Prostate gland (tissue), 2 donors: ENCODE data around the gene LHX4. TPM values are rescaled to one million over a fixed set of nuclear protein-coding genes. Genes with fewer than 3 reads are reported as not detected.

Experiments used
- DNase-seq: peaks from one replicate; pipeline ENCODE4 v3.0.0-alpha.2; 2019; ENCODE audit warnings: low spot score
- H3K27ac ChIP-seq, 2 donors: fragments of 200-600 bp; sonication (generic); 2 replicates each; pipeline ENCODE4 v1.5.1; 2017 to 2019
- H3K27me3 ChIP-seq: fragments of 200-600 bp; sonication (generic); replicated peaks from 2 replicates; pipeline ENCODE4 v1.5.1; 2019; ENCODE audit not compliant: insufficient read depth
- H3K36me3 ChIP-seq, 2 donors: fragments of 200-600 bp; sonication (generic); 1 replicate in 1 of 2; 2 replicates in 1 of 2; pipeline versions ENCODE4 v1.5.1 to v1.8.1; 2017 to 2019
- H3K4me1 ChIP-seq: fragments of 200-600 bp; sonication (generic); replicated peaks from 2 replicates; pipeline ENCODE4 v1.5.1; 2019
- H3K4me3 ChIP-seq, 2 donors: fragments of 200-600 bp; sonication (generic); 2 replicates each; pipeline ENCODE4 v1.5.1; 2017 to 2019
- H3K9me3 ChIP-seq: fragments of 200-600 bp; sonication (generic); 2 replicates; pipeline ENCODE4 v1.5.1; 2017
- POLR2A ChIP-seq: fragments of 450-650 bp; IDR thresholded peaks from one replicate; pipeline ENCODE4 v1.6.1; 2016; ENCODE audit warnings: antibody characterized with exemption, mild to moderate bottlenecking
- POLR2AphosphoS5 ChIP-seq: sonication (generic); formaldehyde crosslinking; IDR thresholded peaks from one replicate; pipeline ENCODE4 v1.6.1; 2017; ENCODE audit warnings: antibody characterized with exemption
- WGBS: methylation state at CpG from one replicate; pipeline ENCODE4 v1.1.5; 2018; 5-methylcytosine and 5-hydroxymethylcytosine counted together
- intact Hi-C: fragments of 100-400 bp; cut with DNase I; formaldehyde crosslinking; loops from one replicate; pipeline ENCODE4 v1.14.2; 2022
- total RNA-seq, 2 donors: library from RNA; depleted of rRNA; stranded (reverse); fragments of >200 nt; gene quantifications; one replicate each; pipeline ENCODE4 v1.1.0, GENCODE V29; 2016
- TF ChIP-seq, protein P1 (sequence below), 4 experiments: fragments of 200-600 bp in 2 of 4; fragments of 450-650 bp in 2 of 4; sonication (generic) in 2 of 4; IDR thresholded peaks; 1 replicate in 3 of 4; 2 replicates in 1 of 4; pipeline ENCODE4 v1.5.1; 2016 to 2019; ENCODE audit warnings: antibody characterized with exemption in 4 of 4, mild to moderate bottlenecking in 2 of 4, moderate library complexity in 2 of 4

LHX4 gene
- total RNA-seq, 2 donors from 2014 or later = not detected

DNA sequence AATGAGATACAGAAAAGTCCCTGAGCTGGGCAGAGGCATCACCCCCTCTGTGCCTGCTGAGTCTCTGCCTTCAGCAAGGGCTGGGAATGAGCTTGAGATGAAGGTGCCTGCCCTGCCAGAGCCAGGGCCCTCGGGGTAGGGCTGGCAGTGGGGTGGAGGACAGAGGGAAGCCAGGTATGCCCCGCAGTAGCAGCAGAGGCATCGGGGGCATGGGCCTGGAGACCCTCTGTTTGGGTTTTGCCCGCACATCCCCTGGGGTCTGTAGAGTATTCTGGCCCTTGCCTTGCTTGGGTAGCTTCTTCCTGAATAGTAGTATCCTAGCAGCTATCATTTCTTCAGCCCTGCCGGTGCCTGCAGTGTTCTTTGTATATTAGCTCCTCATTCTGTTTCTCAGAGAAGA, 42.4 kb upstream of the LHX4 start:
- Histone ChIP-seq H3K27ac (no peak overlapping the region), H3K36me3 (peaks cover 0 to 6% of the 10 kb centered on the region in 2 donors), H3K4me1 (no peaks in the 10 kb centered on the region), H3K9me3 (no peaks in the 10 kb centered on the region), H3K27me3 (no peaks in the 10 kb centered on the region), H3K4me3 (no peak overlapping the region)
- TF ChIP-seq POLR2A = no peak
- no peak for TF ChIP-seq POLR2AphosphoS5
- TF ChIP-seq, protein P1, sequence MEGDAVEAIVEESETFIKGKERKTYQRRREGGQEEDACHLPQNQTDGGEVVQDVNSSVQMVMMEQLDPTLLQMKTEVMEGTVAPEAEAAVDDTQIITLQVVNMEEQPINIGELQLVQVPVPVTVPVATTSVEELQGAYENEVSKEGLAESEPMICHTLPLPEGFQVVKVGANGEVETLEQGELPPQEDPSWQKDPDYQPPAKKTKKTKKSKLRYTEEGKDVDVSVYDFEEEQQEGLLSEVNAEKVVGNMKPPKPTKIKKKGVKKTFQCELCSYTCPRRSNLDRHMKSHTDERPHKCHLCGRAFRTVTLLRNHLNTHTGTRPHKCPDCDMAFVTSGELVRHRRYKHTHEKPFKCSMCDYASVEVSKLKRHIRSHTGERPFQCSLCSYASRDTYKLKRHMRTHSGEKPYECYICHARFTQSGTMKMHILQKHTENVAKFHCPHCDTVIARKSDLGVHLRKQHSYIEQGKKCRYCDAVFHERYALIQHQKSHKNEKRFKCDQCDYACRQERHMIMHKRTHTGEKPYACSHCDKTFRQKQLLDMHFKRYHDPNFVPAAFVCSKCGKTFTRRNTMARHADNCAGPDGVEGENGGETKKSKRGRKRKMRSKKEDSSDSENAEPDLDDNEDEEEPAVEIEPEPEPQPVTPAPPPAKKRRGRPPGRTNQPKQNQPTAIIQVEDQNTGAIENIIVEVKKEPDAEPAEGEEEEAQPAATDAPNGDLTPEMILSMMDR (IDR thresholded peaks at IDR 0.05) = no peak
- DNase-seq = no peak
- WGBS = 96% methylated on average over 4 of the region's 5 CpGs
- intact Hi-C loops = loop anchor here (5.0 kb wide), 1 partner anchor 295 kb away; no protein-coding TSS in a partner anchor

DNA sequence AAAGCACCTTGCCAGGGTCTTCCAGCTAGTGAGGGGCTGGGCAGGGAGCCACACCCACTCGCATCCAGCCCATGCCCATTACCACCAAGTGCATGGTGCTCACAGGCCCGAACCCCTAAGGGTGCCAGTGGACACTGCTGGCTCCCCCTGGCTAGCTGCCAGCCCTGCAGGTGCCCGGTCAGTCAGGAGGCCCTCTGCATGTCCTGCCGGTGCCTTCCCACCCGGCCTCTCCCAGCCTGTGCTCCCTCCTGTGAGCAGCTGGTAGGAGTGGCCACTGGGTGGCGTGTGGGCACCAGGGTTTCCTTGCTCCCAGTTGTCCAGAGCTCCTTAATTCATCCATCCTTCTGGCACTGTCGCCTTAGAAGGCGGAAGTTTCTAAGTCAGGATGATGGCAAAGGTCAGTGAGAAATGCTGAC, 42.0 kb upstream of the LHX4 start:
- Histone ChIP-seq H3K36me3 (peaks cover 0 to 6% of the 10 kb centered on the region in 2 donors), H3K27ac (no peak overlapping the region), H3K4me3 (no peak overlapping the region), H3K27me3 (no peaks in the 10 kb centered on the region), H3K9me3 (no peaks in the 10 kb centered on the region), H3K4me1 (no peaks in the 10 kb centered on the region)
- intact Hi-C loops = loop anchor here (5.0 kb wide), 1 partner anchor 294 kb away; no protein-coding TSS in a partner anchor
- TF ChIP-seq POLR2AphosphoS5 (no peak), POLR2A (no peak)
- TF ChIP-seq, protein P1 (IDR thresholded peaks at IDR 0.05) = peak in 3 of 4 experiments; percentile 44 to 61 (median 59)
- DNase-seq = peak; percentile 45
- WGBS = 43% methylated on average over 8 of the region's 8 CpGs

DNA sequence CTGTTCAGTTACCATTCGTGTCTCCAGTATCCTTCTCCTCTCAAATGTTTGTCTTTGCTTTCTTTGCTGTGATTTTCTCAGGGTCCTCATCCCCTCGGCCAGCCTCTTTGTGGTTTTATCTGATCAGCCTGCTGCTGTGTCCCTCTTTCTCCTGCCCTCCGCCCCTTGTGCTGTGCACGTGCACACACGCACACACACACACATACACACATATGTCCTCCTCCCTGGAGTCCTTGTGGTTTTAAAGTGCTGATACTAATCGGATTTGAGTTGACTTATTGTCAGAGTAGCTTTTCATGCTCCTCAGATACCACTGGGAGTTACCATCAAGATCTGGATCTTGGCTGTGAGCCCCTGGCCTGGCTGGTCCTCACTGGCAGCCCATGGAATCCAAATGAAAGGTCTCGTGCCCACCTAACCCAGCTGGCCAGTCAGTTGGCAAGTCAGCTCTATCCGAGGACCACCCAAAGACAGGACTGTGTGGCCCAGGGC, 41.3 kb upstream of the LHX4 start:
- no peaks in the 10 kb centered on the region for H3K27me3 ChIP-seq
- no peak for TF ChIP-seq POLR2A
- TF ChIP-seq, protein P1 (IDR thresholded peaks at IDR 0.05) = no peak
- no peak for TF ChIP-seq POLR2AphosphoS5
- intact Hi-C loops = loop anchor here (5.0 kb wide), 1 partner anchor 294 kb away; no protein-coding TSS in a partner anchor
- no peaks in the 10 kb centered on the region for H3K4me1 ChIP-seq
- no peak for DNase-seq
- H3K4me3 ChIP-seq = no peak overlapping the region
- no peaks in the 10 kb centered on the region for H3K9me3 ChIP-seq
- no peak overlapping the region for H3K27ac ChIP-seq
- H3K36me3 ChIP-seq = peaks cover 0 to 6% of the 10 kb centered on the region in 2 donors
- 84% methylated on average over 8 of the region's 8 CpGs for WGBS

DNA sequence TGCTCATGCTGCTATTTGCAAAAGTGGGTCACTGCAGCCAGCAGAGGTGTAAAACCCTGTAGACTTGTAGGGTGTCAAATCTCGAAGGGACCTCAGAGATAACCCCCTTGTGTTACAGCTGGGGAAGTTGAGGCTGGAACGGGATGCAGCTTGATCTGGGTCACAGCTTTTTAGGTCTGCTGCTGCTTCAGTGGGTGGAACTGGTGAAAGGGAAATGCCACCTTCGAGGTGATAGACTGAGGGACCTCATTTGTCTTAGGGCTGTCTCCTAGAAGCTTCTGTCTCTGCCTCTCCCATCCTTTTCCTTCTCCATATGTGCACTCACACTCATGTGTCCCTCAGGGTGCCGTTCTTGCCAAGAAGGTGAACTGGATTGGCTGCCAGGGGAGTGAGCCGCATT, 40.0 kb upstream of the LHX4 start:
- no peaks in the 10 kb centered on the region for H3K4me1 ChIP-seq
- no peaks in the 10 kb centered on the region for H3K27me3 ChIP-seq
- no peak overlapping the region for H3K27ac ChIP-seq
- no peak for DNase-seq
- no peaks in the 10 kb centered on the region for H3K9me3 ChIP-seq
- intact Hi-C loops = no loop called here
- no peak overlapping the region for H3K4me3 ChIP-seq
- WGBS = 90% methylated on average over 5 of the region's 5 CpGs
- no peak for TF ChIP-seq POLR2AphosphoS5
- no peak for TF ChIP-seq POLR2A
- TF ChIP-seq, protein P1 (IDR thresholded peaks at IDR 0.05) = no peak
- peaks cover 0 to 6% of the 10 kb centered on the region in 2 donors for H3K36me3 ChIP-seq

DNA sequence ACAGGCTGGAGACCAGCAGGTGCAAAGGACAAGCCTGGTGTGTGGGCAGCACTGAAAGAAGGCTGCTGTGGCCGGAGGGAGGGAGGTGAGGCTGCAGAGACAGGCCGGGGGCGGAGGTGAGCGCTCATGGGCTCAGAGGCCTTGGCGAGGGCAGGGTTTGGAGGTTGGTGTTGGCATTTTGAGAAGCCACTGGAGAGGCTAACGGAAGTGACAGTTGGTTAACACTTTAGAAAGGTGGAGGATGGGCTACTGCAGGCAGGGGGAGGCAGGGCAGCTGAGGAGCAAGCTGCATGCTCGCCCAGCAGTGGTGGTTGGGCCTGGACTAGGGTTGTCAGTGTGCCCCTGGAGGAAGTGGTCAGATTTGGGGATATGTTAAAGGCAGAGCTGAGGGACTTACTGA, 37.9 kb upstream of the LHX4 start:
- no peaks in the 10 kb centered on the region for H3K9me3 ChIP-seq
- intact Hi-C loops = no loop called here
- WGBS = 93% methylated on average over 7 of the region's 7 CpGs
- TF ChIP-seq, protein P1 (IDR thresholded peaks at IDR 0.05) = no peak
- H3K36me3 ChIP-seq = no peaks in the 10 kb centered on the region
- no peaks in the 10 kb centered on the region for H3K4me1 ChIP-seq
- DNase-seq = no peak
- H3K27ac ChIP-seq = no peak overlapping the region
- no peaks in the 10 kb centered on the region for H3K27me3 ChIP-seq
- H3K4me3 ChIP-seq = no peak overlapping the region
